Mammary epithelial cell (primary cell): ENCODE results near the gene REST.

Source experiments
- EZH2 ChIP-seq: IDR thresholded peaks from 2 replicates; pipeline ENCODE4 v1.6.1; 2012; ENCODE audit warnings: low read length, inconsistent platforms, borderline replicate concordance
- TF ChIP-seq, protein P1 (sequence below), 2 donors: IDR thresholded peaks in 1 of 2; conservative IDR thresholded peaks in 1 of 2; 2 replicates each; pipeline ENCODE4 v1.5.1; 2011 to 2012; ENCODE audit warnings: inconsistent platforms in 2 of 2, low read length in 2 of 2, mild to moderate bottlenecking in 2 of 2, control low read depth in 1 of 2, low read depth in 1 of 2; ENCODE audit not compliant: insufficient read depth in 1 of 2; ENCODE audit errors: extremely low read depth in 1 of 2

- TF ChIP-seq, protein P1, sequence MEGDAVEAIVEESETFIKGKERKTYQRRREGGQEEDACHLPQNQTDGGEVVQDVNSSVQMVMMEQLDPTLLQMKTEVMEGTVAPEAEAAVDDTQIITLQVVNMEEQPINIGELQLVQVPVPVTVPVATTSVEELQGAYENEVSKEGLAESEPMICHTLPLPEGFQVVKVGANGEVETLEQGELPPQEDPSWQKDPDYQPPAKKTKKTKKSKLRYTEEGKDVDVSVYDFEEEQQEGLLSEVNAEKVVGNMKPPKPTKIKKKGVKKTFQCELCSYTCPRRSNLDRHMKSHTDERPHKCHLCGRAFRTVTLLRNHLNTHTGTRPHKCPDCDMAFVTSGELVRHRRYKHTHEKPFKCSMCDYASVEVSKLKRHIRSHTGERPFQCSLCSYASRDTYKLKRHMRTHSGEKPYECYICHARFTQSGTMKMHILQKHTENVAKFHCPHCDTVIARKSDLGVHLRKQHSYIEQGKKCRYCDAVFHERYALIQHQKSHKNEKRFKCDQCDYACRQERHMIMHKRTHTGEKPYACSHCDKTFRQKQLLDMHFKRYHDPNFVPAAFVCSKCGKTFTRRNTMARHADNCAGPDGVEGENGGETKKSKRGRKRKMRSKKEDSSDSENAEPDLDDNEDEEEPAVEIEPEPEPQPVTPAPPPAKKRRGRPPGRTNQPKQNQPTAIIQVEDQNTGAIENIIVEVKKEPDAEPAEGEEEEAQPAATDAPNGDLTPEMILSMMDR (conservative IDR thresholded peaks at IDR 0.05 in 1 of 2, IDR thresholded peaks at IDR 0.05 in 1 of 2; ENCODE audit: extremely low read depth in 1 of 2, insufficient read depth in 1 of 2, low read depth in 1 of 2, low read length in 2 of 2): no peak
- no peak for TF ChIP-seq EZH2
Observed at GRCh38 chr4:56892691-56893090, 15.0 kb upstream of the REST start.
